DND-41 (cell line): ENCODE results near the gene RNASEH2C.

Source experiments
- EZH2 ChIP-seq: IDR thresholded peaks from 3 replicates; pipeline ENCODE4 v1.6.1; 2012; ENCODE audit warnings: borderline replicate concordance, low read depth, mild to moderate bottlenecking, moderate library complexity, low read length, inconsistent platforms; ENCODE audit not compliant: severe bottlenecking
- TF ChIP-seq, protein P1 (sequence below): IDR thresholded peaks from 2 replicates; pipeline ENCODE4 v1.5.1; 2012; ENCODE audit warnings: borderline replicate concordance, low read length, moderate library complexity, mild to moderate bottlenecking; ENCODE audit not compliant: poor library complexity, severe bottlenecking; ENCODE audit errors: extremely low read depth

DNA sequence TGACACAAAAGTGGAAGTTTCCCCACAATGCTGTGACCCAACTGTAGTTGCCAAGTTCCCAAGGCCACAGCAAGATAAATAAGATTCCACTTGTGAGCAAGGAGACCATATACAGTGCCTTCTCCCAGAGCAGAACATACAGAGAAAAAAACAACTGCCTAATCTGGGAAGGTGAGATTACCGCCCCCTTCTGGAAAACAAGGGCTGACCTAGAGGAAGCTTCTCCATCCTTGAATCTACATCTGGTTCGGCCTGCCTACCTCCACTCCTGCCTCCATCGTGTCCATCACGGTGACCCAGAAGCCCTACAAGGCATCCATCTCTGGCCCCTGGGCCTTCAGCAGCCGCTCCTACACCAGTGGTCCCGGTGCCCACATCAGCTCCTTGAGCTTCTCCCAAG lies 6.1 kb upstream of the RNASEH2C start:
- TF ChIP-seq EZH2, result no peak
- TF ChIP-seq, protein P1, sequence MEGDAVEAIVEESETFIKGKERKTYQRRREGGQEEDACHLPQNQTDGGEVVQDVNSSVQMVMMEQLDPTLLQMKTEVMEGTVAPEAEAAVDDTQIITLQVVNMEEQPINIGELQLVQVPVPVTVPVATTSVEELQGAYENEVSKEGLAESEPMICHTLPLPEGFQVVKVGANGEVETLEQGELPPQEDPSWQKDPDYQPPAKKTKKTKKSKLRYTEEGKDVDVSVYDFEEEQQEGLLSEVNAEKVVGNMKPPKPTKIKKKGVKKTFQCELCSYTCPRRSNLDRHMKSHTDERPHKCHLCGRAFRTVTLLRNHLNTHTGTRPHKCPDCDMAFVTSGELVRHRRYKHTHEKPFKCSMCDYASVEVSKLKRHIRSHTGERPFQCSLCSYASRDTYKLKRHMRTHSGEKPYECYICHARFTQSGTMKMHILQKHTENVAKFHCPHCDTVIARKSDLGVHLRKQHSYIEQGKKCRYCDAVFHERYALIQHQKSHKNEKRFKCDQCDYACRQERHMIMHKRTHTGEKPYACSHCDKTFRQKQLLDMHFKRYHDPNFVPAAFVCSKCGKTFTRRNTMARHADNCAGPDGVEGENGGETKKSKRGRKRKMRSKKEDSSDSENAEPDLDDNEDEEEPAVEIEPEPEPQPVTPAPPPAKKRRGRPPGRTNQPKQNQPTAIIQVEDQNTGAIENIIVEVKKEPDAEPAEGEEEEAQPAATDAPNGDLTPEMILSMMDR, result peak; percentile 40
